Ammon's horn (tissue), 1 donor: ENCODE measurements around the gene APOBEC3B.
A peak's percentile ranks its signal among the peaks of the same experiment; 100 is the strongest.
"Not testable (repeated sequence)": the region's sequence is repeated elsewhere in the genome, so short reads cannot be mapped to it uniquely, and the experiment has no call there.

Source experiments
- DNase-seq: peaks from one replicate; pipeline ENCODE4 v3.0.0-alpha.2; 2016; ENCODE audit warnings: low spot score

APOBEC3B gene

GRCh38 chr22:38997518-38997917 is 15.4 kb downstream of the APOBEC3B start:
- DNase-seq = no peak

- DNase-seq = peak; percentile 77
These were observed 21.1 kb downstream of the APOBEC3B start for GRCh38 chr22:39003165-39003638.

GRCh38 chr22:39007177-39007576 is 25.0 kb downstream of the APOBEC3B start:
- no peak for DNase-seq

- DNase-seq = not testable (repeated sequence)
These were observed 26.2 kb downstream of the APOBEC3B start for GRCh38 chr22:39008271-39008850.

GRCh38 chr22:39010946-39011345 is 28.8 kb downstream of the APOBEC3B start:
- DNase-seq = no peak

- no peak for DNase-seq
These were observed 30.7 kb downstream of the APOBEC3B start for GRCh38 chr22:39012533-39013511.

- DNase-seq = not testable (repeated sequence)
These were observed 31.4 kb downstream of the APOBEC3B start for GRCh38 chr22:39013561-39013941.

GRCh38 chr22:39013942-39014722 is 32.0 kb downstream of the APOBEC3B start, which contains the start of gene APOBEC3C:
Gene APOBEC3C, plus strand, starts transcription at chr22:39014257. Its CDS starts 106 bp downstream, at chr22:39014363.
- DNase-seq = peak; percentile 60

- DNase-seq = not testable (repeated sequence)
These were observed 32.6 kb downstream of the APOBEC3B start for GRCh38 chr22:39014723-39015121.

GRCh38 chr22:39016592-39016991 is 34.4 kb downstream of the APOBEC3B start:
- no peak for DNase-seq

GRCh38 chr22:39017596-39018365 is 35.6 kb downstream of the APOBEC3B start:
- DNase-seq = no peak

GRCh38 chr22:39020021-39020651 is 38.0 kb downstream of the APOBEC3B start:
- not testable (repeated sequence) for DNase-seq

GRCh38 chr22:39021552-39022250 is 39.6 kb downstream of the APOBEC3B start:
- DNase-seq = no peak

- no peak for DNase-seq
These were observed 42.6 kb downstream of the APOBEC3B start for GRCh38 chr22:39024519-39025308.

- no peak for DNase-seq
These were observed 44.5 kb downstream of the APOBEC3B start for GRCh38 chr22:39026509-39027150.

- DNase-seq = no peak
These were observed 45.6 kb downstream of the APOBEC3B start for GRCh38 chr22:39027717-39028116.

GRCh38 chr22:39028281-39028680 is 46.1 kb downstream of the APOBEC3B start:
- no peak for DNase-seq

- DNase-seq = no peak
These were observed 47.1 kb downstream of the APOBEC3B start for GRCh38 chr22:39029227-39029626.

GRCh38 chr22:39030705-39031104 is 48.6 kb downstream of the APOBEC3B start:
- no peak for DNase-seq
